NCI-H2171 (cell line): Measurements from ENCODE around the gene NDUFV2.
"Not testable (repeated sequence)": the region's sequence is repeated elsewhere in the genome, so short reads cannot be mapped to it uniquely, and the experiment has no call there.

ENCODE experiments used
- DNase-seq: peaks from one replicate; lab custom pipeline; 2025; lab: John Stamatoyannopoulos, UW

The NDUFV2 gene

GRCh38 chr18:9102508-9103375 is at the start of gene NDUFV2:
TSS of gene NDUFV2 (plus strand) at chr18:9102699. CDS start at chr18:9102744, 45 bp downstream.
- peak; percentile 96 for DNase-seq

- DNase-seq: no peak
These were observed 48.7 kb upstream of the NDUFV2 start for GRCh38 chr18:9053814-9054213.

GRCh38 chr18:9055185-9055584 is 47.3 kb upstream of the NDUFV2 start:
- DNase-seq: no peak

- DNase-seq: no peak
These were observed 46.9 kb upstream of the NDUFV2 start for GRCh38 chr18:9055626-9056025.

GRCh38 chr18:9057646-9058045 is 44.9 kb upstream of the NDUFV2 start:
- DNase-seq: no peak

- peak; percentile 14 for DNase-seq
These were observed 44.1 kb upstream of the NDUFV2 start for GRCh38 chr18:9058406-9058805.

- no peak for DNase-seq
These were observed 40.1 kb upstream of the NDUFV2 start for GRCh38 chr18:9062418-9062751.

- DNase-seq: no peak
These were observed 36.6 kb upstream of the NDUFV2 start for GRCh38 chr18:9065864-9066263.

- no peak for DNase-seq
These were observed 36.1 kb upstream of the NDUFV2 start for GRCh38 chr18:9066358-9066757.

GRCh38 chr18:9066817-9067306 is 35.6 kb upstream of the NDUFV2 start:
- no peak for DNase-seq

- DNase-seq: no peak
These were observed 34.7 kb upstream of the NDUFV2 start for GRCh38 chr18:9067823-9068222.

- DNase-seq: no peak
These were observed 34.2 kb upstream of the NDUFV2 start for GRCh38 chr18:9068346-9068745.

GRCh38 chr18:9069601-9070000 is 32.9 kb upstream of the NDUFV2 start:
- DNase-seq: no peak

- DNase-seq: no peak
These were observed 32.3 kb upstream of the NDUFV2 start for GRCh38 chr18:9070212-9070611.

- no peak for DNase-seq
These were observed 22.5 kb upstream of the NDUFV2 start for GRCh38 chr18:9079818-9080528.

- no peak for DNase-seq
These were observed 20.6 kb upstream of the NDUFV2 start for GRCh38 chr18:9081940-9082339.

- no peak for DNase-seq
These were observed 19.6 kb upstream of the NDUFV2 start for GRCh38 chr18:9082711-9083510.

- no peak for DNase-seq
These were observed 16.5 kb upstream of the NDUFV2 start for GRCh38 chr18:9086015-9086414.

- no peak for DNase-seq
These were observed 15.9 kb upstream of the NDUFV2 start for GRCh38 chr18:9086624-9087023.

GRCh38 chr18:9087144-9087543 is 15.4 kb upstream of the NDUFV2 start:
- no peak for DNase-seq

GRCh38 chr18:9088252-9088651 is 14.2 kb upstream of the NDUFV2 start:
- no peak for DNase-seq

GRCh38 chr18:9088727-9089126 is 13.8 kb upstream of the NDUFV2 start:
- DNase-seq: not testable (repeated sequence)
